Right lobe of liver (tissue), 6 donors: ENCODE measurements around the gene TRPC4AP. TPM values are rescaled to one million over a fixed set of nuclear protein-coding genes. Genes with fewer than 3 reads are reported as not detected.
"Not testable (repeated sequence)": the region's sequence is repeated elsewhere in the genome, so short reads cannot be mapped to it uniquely, and the experiment has no call there.

Source experiments
- ATAC-seq, 4 donors: fragments of 200-7000 bp; cut with Tn5 transposase; one replicate each; pipeline ENCODE4 v1.9.1; 2020; ENCODE audit warnings: mild to moderate bottlenecking in 4 of 4, moderate library complexity in 4 of 4
- DNase-seq, 3 donors: peaks; one replicate each; pipeline ENCODE4 v3.0.0-alpha.2; 2020
- H3K27ac ChIP-seq, 3 donors: fragments of 200-600 bp; one replicate each; pipeline ENCODE4 v1.8.0; 2022
- H3K27me3 ChIP-seq, 2 donors: fragments of 200-600 bp; one replicate each; pipeline ENCODE4 v1.8.0; 2022
- H3K36me3 ChIP-seq, 4 donors: fragments of 200-600 bp; sonication (generic) in 1 of 4; one replicate each; pipeline versions ENCODE4 v1.5.1 to v1.8.0; 2017 to 2022; ENCODE audit warnings: control low read depth in 1 of 4
- H3K4me1 ChIP-seq, 4 donors: fragments of 200-600 bp; sonication (generic) in 1 of 4; one replicate each; pipeline versions ENCODE4 v1.5.1 to v1.8.0; 2017 to 2022; ENCODE audit warnings: control low read depth in 1 of 4
- H3K4me3 ChIP-seq, 3 donors: fragments of 200-600 bp; one replicate each; pipeline ENCODE4 v1.8.0; 2022
- H3K9me3 ChIP-seq, 4 donors: fragments of 200-600 bp; sonication (generic) in 1 of 4; one replicate each; pipeline versions ENCODE4 v1.5.1 to v1.8.0; 2017 to 2022; ENCODE audit warnings: control low read depth in 1 of 4
- POLR2A ChIP-seq: fragments of 450-650 bp; IDR thresholded peaks from one replicate; pipeline ENCODE4 v1.6.1; 2017; ENCODE audit warnings: antibody characterized with exemption, mild to moderate bottlenecking
- WGBS: methylation state at CpG from one replicate; pipeline ENCODE4 v1.1.6; 2018; ENCODE audit warnings: low coverage, low lambda C conversion rate; ENCODE audit not compliant: insufficient coverage; ENCODE audit errors: missing lambda C conversion rate; 5-methylcytosine and 5-hydroxymethylcytosine counted together
- intact Hi-C, 2 donors: fragments of 100-400 bp; cut with DNase I; formaldehyde crosslinking; loops; one replicate each; pipeline versions ENCODE4 v1.11.2 to v1.14.1; 2022
- total RNA-seq, 6 experiments: library from RNA; depleted of rRNA in 2 of 6; stranded (reverse); fragments of >200 nt in 2 of 6; fragmentation: NEBNext Ultra II Directional in 3 of 6; extraction: Animal tissue kit (Norgen Biotek cat#: 25700) in 3 of 6; gene quantifications; one replicate each; pipeline versions ENCODE4 v1.1.0 to v1.2.4, GENCODE V29; 2016 to 2023
- TF ChIP-seq, protein P1 (sequence below), 4 donors: fragments of 200-600 bp in 3 of 4; fragments of 450-650 bp in 1 of 4; IDR thresholded peaks; one replicate each; pipeline versions ENCODE4 v1.5.1 to v1.8.0; 2016 to 2022; ENCODE audit warnings: antibody characterized with exemption in 4 of 4, mild to moderate bottlenecking in 2 of 4
- donor health status: DM: no; HTN: yes; CAD: no.
- donor health status: DM: no; HTN: no; CAD: no.
- donor health status: DM: no; HTN: no; CAD: no.
- donor health status: DM: no; HTN: yes; CAD: no.
- donor health status: DM: no; HTN: yes; CAD: no.

Gene TRPC4AP
- total RNA-seq, 6 experiments from 2014 or later, result 27.6 to 39.3 (median 34.6) TPM

DNA sequence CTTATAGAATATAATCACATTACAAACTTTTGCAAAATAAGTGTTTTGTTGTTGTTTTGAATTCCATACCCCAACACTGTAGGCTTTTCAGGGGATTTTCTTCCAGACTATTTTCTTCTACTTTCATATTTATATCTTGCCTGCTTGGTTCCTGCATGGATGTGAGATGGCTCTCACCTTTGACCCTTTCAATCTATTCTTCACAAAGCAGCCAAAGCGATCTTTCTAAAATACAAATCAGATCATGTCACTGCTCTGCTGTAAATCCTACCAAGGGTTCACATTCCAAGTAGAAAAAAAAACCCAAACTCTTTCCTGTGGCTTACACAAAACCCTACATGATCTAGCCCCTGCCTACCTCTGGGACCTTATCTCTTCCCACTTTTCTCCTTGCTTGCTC, 25.0 kb upstream of the TRPC4AP start:
- H3K9me3 ChIP-seq, result no peaks in the 10 kb centered on the region
- H3K4me3 ChIP-seq, result no peak overlapping the region
- no peaks in the 10 kb centered on the region for H3K27me3 ChIP-seq
- DNase-seq (no peak), ATAC-seq (no peak)
- no peak overlapping the region for H3K27ac ChIP-seq
- intact Hi-C loops, result no loop called here
- 83% methylated on average over 1 of the region's 1 CpG for WGBS
- peaks cover 0 to 3% (median 0%) of the 10 kb centered on the region in 4 donors for H3K4me1 ChIP-seq
- TF ChIP-seq, protein P1, sequence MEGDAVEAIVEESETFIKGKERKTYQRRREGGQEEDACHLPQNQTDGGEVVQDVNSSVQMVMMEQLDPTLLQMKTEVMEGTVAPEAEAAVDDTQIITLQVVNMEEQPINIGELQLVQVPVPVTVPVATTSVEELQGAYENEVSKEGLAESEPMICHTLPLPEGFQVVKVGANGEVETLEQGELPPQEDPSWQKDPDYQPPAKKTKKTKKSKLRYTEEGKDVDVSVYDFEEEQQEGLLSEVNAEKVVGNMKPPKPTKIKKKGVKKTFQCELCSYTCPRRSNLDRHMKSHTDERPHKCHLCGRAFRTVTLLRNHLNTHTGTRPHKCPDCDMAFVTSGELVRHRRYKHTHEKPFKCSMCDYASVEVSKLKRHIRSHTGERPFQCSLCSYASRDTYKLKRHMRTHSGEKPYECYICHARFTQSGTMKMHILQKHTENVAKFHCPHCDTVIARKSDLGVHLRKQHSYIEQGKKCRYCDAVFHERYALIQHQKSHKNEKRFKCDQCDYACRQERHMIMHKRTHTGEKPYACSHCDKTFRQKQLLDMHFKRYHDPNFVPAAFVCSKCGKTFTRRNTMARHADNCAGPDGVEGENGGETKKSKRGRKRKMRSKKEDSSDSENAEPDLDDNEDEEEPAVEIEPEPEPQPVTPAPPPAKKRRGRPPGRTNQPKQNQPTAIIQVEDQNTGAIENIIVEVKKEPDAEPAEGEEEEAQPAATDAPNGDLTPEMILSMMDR (IDR thresholded peaks at IDR 0.05), result no peak
- H3K36me3 ChIP-seq, result peaks cover 4 to 64% (median 21%) of the 10 kb centered on the region in 4 donors

DNA sequence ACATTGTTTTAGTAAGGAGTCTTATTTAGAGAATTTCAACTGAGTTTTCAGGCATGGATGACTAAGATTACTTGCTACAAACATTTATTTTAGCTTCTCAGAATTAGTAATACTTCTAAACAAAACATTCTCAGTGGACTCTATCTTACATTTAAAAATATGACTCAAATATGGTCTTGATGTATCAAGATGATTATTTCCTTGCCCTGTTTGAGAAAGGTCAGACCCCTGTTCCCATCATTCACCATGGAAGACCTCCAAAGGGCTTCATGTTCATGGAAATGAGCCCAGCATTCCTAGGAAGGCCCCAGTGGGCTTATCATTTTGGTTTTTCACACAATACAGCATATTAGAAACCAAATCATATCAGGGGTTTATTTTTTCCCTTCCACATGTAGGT, 24.6 kb upstream of the TRPC4AP start:
- DNase-seq (no peak), ATAC-seq (no peak)
- Histone ChIP-seq H3K27me3 (no peaks in the 10 kb centered on the region), H3K36me3 (peaks cover 0 to 60% (median 20%) of the 10 kb centered on the region in 4 donors), H3K4me3 (no peak overlapping the region), H3K9me3 (no peaks in the 10 kb centered on the region), H3K27ac (no peak overlapping the region), H3K4me1 (peaks cover 0 to 3% (median 0%) of the 10 kb centered on the region in 4 donors)
- intact Hi-C loops, result no loop called here
- no peak for TF ChIP-seq POLR2A
- TF ChIP-seq, protein P1 (IDR thresholded peaks at IDR 0.05), result no peak

DNA sequence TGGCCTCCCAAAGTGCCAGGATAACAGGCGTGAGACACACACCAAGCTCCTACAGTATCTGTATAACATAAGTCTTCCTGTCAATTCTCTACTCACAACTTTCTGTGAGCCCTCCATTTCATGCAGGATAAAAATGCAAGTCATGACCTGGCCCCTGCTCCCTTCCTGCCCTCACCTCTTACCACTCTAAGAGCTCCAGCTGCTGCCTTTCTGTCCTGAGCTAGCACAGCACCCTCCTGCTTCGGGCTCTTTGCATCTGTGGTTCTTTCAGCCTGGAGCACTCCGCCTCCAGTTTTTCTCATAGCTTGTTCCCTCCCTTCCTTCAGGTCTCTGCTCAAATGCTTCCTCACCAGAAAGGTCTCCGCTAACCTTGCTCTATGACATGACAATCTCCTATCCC, 23.7 kb upstream of the TRPC4AP start:
- Histone ChIP-seq H3K27ac (no peak overlapping the region), H3K9me3 (no peaks in the 10 kb centered on the region), H3K4me3 (no peak overlapping the region), H3K4me1 (peaks cover 0 to 3% (median 0%) of the 10 kb centered on the region in 4 donors), H3K27me3 (no peaks in the 10 kb centered on the region), H3K36me3 (peaks cover 0 to 51% (median 15%) of the 10 kb centered on the region in 4 donors)
- TF ChIP-seq, protein P1 (IDR thresholded peaks at IDR 0.05), result no peak
- no peak for TF ChIP-seq POLR2A
- 77% methylated on average over 2 of the region's 4 CpGs for WGBS
- intact Hi-C loops, result no loop called here
- ATAC-seq (no peak), DNase-seq (no peak)

DNA sequence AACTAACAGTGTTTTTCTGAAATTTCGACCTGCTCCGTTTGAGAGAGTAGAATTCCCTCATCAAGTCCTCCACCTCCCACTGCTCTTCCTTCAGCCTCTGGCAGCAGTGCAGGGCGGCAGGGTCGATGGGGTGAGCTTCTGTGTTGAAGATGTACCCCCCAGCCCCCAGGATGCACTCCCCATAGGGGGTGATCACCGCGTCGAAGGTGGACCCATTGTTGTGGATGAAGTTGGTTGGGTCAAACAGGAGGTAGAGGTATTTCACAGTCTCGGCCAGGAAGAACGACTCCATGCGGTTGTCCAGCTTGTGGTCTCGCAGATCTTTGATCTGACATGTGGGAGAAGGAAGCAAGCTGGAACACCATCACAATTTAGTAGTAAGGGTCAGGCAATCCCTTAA, 23.0 kb upstream of the TRPC4AP start:
- H3K4me3 ChIP-seq, result no peak overlapping the region
- TF ChIP-seq POLR2A, result no peak
- TF ChIP-seq, protein P1 (IDR thresholded peaks at IDR 0.05), result no peak
- 84% methylated on average over 5 of the region's 11 CpGs for whole genome bisulfite sequencing
- H3K36me3 ChIP-seq, result peaks cover 0 to 44% (median 16%) of the 10 kb centered on the region in 4 donors
- DNase-seq (no peak), ATAC-seq (no peak)
- H3K27me3 ChIP-seq, result no peaks in the 10 kb centered on the region
- H3K27ac ChIP-seq, result no peak overlapping the region
- intact Hi-C loops, result no loop called here
- peaks cover 0 to 3% (median 0%) of the 10 kb centered on the region in 4 donors for H3K4me1 ChIP-seq
- H3K9me3 ChIP-seq, result no peaks in the 10 kb centered on the region

DNA sequence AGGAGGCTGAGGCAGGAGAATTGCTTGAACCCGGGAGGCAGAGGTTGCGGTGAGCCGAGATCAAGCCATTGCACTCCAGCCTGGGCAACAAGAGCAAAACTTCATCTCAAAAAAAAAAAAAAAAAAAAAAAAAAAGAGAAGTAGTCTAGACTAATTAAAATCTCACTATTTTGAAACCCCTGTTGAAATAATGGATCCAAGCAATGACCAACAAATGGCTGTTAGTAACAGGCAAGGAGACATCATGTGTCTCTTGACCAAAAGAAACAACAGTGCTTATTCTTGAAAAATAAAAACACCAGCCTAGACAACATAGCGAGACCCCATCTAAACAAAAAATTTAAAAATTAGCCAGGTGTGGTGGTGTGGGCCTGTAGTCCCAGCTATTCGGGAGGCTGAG, 19.7 kb upstream of the TRPC4AP start:
- WGBS, result 87% methylated on average over 5 of the region's 5 CpGs
- ATAC-seq, H3K27ac ChIP-seq, H3K27me3 ChIP-seq, DNase-seq, H3K4me1 ChIP-seq, H3K4me3 ChIP-seq, intact Hi-C loops, H3K9me3 ChIP-seq: not testable (repeated sequence)
- H3K36me3 ChIP-seq, result peaks cover 0 to 19% (median 9%) of the 10 kb centered on the region in 4 donors
